GM19193 (cell line): ENCODE measurements around the gene CAPN5.

Source experiments
- POLR2A ChIP-seq: IDR thresholded peaks from 4 replicates; pipeline ENCODE4 v1.6.1; 2011; ENCODE audit not compliant: insufficient read depth, insufficient read length; ENCODE audit errors: extremely low read depth

The CAPN5 gene

GRCh38 chr11:77159219-77159936 lies 92.6 kb downstream of the CAPN5 start:
- TF ChIP-seq POLR2A = no peak

- TF ChIP-seq POLR2A = no peak
Observed at GRCh38 chr11:77159937-77160495, 93.2 kb downstream of the CAPN5 start.

DNA sequence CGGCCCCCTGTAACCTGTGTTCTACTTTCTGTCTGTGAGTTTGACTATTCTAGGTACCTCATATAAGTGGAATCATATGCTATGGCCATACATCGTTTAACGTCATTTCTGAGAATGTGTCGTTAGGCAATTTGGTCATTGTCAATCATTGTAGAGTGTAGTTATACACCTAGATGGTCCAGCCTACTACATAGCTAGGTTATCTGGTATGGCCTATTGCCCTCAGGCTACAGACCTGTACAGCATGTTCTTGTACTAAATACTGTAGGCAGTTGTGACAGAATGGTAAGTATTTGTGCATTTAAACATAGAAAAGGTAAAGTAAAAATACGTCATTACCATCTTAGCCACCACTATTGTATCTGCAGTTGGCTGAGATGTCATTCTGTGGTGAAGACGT lies 96.5 kb downstream of the CAPN5 start:
- TF ChIP-seq POLR2A = no peak

GRCh38 chr11:77165066-77165465 lies 98.3 kb downstream of the CAPN5 start:
- no peak for TF ChIP-seq POLR2A

DNA sequence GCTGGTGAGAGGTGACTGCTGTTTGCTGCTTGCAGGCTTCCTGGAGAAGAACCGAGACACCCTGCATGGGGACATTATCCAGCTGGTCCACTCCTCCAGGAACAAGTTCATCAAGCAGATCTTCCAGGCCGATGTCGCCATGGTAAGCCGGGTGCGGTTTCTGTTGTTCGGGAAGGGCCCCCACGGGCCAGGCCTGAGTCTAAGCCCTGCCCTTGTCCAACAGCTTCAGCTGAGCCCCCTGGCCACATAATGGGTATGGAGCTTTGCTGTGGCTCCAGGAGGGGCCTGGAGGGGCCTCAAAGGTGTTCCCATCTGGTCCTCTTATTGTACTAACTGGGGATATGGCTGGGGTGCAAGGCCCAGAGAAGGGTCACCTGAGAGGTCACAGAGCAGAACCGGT lies 99.2 kb downstream of the CAPN5 start:
- no peak for TF ChIP-seq POLR2A

- no peak for TF ChIP-seq POLR2A
Observed at GRCh38 chr11:77167111-77167626, 100.4 kb downstream of the CAPN5 start.

DNA sequence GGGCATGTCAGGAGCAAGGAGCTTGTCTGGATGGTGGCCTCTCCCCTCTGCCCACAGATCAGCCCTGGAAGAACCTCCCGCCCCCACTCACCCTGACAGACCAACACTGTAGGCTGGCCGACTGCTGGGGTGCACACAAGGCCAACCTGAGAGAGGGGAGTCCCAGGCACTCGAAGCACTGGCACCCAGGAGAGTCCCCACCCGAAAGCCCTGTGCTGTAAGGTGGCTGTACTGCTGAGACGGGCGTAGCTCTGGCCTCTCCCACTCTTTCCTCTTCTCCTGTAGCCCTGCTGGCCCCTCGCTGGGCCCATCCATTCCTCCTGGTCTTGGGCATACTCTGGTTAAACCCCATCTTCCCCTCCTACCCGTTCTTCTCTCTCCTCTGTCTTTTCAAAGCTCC lies 101.0 kb downstream of the CAPN5 start:
- no peak for TF ChIP-seq POLR2A

DNA sequence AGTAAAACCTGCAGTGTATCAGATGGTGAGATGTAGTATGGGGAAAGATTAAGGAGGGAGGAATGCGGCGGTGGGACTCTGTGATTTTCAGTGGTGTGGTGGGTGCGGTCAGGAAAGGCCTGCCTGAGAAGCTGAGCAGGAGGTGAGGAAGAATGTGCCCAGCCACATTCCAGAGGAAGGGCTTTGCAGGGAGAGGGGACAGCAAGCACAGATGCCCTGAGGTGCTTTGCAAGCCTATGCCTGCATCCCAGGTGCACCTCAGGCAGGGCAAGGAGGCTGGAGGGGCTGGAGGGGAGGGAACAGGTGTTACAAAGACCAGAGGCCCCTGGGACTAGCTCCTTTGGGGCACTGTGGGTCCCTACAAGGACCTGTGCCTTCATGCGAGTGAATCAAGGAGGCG lies 103.3 kb downstream of the CAPN5 start:
- TF ChIP-seq POLR2A = no peak

DNA sequence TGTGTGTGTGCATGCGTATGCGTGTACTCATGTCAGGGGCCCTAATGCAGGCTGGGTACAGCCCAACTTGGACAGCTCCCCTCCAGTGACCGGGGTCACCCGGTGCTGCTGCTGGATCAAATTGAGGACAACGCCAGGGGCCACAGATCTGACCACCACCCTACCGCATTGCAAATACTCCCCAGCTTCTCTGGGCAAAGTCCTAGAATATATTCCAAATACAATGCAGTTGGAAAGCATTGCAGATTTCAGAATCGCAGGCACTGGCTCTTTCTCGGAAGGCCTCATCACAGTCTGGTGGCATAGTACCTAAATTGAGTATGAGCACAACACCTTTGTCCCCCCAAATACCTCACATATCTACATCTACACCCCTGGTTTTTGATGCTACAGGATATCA lies 104.5 kb downstream of the CAPN5 start:
- no peak for TF ChIP-seq POLR2A

- TF ChIP-seq POLR2A = no peak
Observed at GRCh38 chr11:77171885-77172665, 105.3 kb downstream of the CAPN5 start.

- no peak for TF ChIP-seq POLR2A
Observed at GRCh38 chr11:77172666-77172982, 105.9 kb downstream of the CAPN5 start.

DNA sequence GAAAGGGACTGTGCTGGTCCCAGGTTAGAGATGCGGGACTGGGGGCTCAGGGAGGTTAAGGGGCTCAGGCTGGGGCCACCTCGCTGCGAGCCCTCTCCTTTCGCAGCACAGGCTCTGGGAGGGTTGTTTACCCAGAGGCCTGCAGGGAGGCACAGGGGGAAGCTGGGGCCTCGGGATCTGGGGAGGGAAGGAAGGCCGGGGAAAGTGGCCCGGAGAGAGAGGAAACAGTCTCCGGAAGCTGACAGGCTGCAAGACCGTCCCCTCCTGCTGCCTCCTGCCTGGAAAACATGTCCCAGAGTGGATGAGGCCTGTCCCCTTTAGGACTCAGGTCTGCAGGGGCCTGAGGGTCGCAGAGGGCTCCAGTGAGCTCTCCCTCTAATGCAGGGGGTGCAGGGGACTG lies 106.7 kb downstream of the CAPN5 start:
- no peak for TF ChIP-seq POLR2A

DNA sequence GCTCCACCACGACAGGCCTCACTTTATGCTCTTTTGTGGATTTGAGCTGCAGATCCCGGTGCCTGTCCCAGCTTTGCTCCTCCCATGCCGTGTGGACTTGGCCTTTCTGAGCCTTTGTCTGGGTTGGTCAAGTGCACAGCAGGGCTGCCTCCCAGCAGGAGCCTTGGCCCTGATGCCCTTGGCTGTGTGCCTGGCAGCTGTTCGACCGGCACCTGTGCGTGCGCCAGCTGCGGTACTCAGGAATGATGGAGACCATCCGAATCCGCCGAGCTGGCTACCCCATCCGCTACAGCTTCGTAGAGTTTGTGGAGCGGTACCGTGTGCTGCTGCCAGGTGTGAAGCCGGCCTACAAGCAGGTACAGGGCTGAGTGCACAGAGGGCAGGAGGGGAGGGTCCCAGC lies 107.8 kb downstream of the CAPN5 start:
- TF ChIP-seq POLR2A = no peak

DNA sequence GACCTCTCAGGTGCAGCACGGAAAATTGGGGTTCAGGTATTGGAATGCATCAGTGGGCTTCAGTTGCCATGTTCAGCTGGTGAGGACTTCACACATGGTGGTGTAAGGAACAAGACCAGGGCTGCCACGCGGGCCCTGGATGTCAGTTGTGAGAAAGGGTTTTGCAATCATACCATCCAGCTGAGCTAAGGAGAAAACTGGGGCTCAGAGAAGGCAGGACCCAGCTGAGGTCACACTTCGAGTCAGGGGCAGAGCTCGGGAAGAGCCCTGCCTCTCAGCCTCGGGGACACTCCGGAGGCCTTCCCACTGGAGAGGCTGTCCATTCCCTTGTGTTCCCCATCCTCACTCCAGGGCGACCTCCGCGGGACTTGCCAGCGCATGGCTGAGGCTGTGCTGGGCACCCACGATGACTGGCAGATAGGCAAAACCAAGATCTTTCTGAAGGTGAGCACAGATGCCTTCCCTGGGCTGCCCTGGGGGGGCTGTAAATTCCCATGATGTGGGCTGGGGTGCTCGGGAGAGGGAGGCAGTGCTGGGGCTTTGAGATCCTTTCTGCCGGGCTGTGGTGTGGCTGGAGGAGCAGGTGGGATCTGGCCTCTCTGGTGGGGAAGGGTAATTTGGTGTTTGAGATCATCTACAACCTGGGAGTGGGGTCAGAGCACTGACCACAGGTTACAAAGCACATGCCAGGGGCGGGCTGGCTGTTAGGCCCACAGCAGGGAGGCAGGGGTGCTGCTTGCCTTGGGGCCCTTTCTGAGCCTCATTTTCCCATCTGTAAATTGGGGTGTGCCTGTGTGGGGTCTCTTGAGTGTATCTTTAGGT lies 108.5 kb downstream of the CAPN5 start:
- TF ChIP-seq POLR2A = no peak
